Measurements from ENCODE around the gene CUBN. TPM values are rescaled to one million over a fixed set of nuclear protein-coding genes. Genes with fewer than 3 reads are reported as not detected.

CUBN gene
- total RNA-seq, 1 experiment from 2014 or later = 0.46 TPM

GRCh38 chr10:16896993-16897392 is 232.6 kb downstream of the CUBN start:
- ATAC-seq (no peak), DNase-seq (ENCODE audit: low spot score) (no peak)
- ChIA-PET POLR2A (no interaction called here), CTCF (no interaction called here)
- Mint-ChIP-seq H3K4me1 (peaks cover 28% of the 10 kb centered on the region), H3K9me3 (0 out of 2 replicates have a peak, but pooled peaks cover 5% of the 10 kb centered on the region), H3K27me3 (ENCODE audit: low read depth) (no peaks in the 10 kb centered on the region), H3K36me3 (no peaks in the 10 kb centered on the region), H3K27ac (no peak overlapping the region), H3K4me3 (no peak overlapping the region)
- TF ChIP-seq MXD4 (CRISPR knock-in tag; IDR thresholded peaks at IDR 0.05; ENCODE audit: borderline replicate concordance) (no peak), ATF1 (CRISPR knock-in tag; IDR thresholded peaks at IDR 0.05) (no peak)

- peaks cover 23% of the 10 kb centered on the region for H3K4me1 Mint-ChIP-seq
- H3K27ac Mint-ChIP-seq = no peak overlapping the region
- DNase-seq (ENCODE audit: low spot score) (no peak), ATAC-seq (no peak)
- POLR2A ChIA-PET = no interaction called here
- H3K36me3 Mint-ChIP-seq = no peaks in the 10 kb centered on the region
- H3K27me3 Mint-ChIP-seq (ENCODE audit: low read depth) = no peaks in the 10 kb centered on the region
- no peak overlapping the region for H3K4me3 Mint-ChIP-seq
- CTCF ChIA-PET = no interaction called here
- 0 out of 2 replicates have a peak, but pooled peaks cover 5% of the 10 kb centered on the region for H3K9me3 Mint-ChIP-seq
- TF ChIP-seq ETV6 (CRISPR knock-in tag; IDR thresholded peaks at IDR 0.05) = no peak
- TF ChIP-seq FOXP1 (CRISPR knock-in tag; IDR thresholded peaks at IDR 0.05; ENCODE audit: borderline replicate concordance) = no peak
- TF ChIP-seq ZBTB21 (CRISPR knock-in tag; IDR thresholded peaks at IDR 0.05; ENCODE audit: borderline replicate concordance) = no peak
- no peak for TF ChIP-seq GRHL2 (CRISPR knock-in tag; IDR thresholded peaks at IDR 0.05; ENCODE audit: insufficient replicate concordance, severe bottlenecking)
- TF ChIP-seq PRRX2 (CRISPR knock-in tag; IDR thresholded peaks at IDR 0.05) = no peak
- TF ChIP-seq TP53 (CRISPR knock-in tag; IDR thresholded peaks at IDR 0.05) = no peak
- TF ChIP-seq ZNF281 (CRISPR knock-in tag; IDR thresholded peaks at IDR 0.05) = no peak
- TF ChIP-seq ZNF396 (CRISPR knock-in tag; IDR thresholded peaks at IDR 0.05; ENCODE audit: borderline replicate concordance) = no peak
- TF ChIP-seq MAX (CRISPR knock-in tag; IDR thresholded peaks at IDR 0.05) = no peak
- TF ChIP-seq NR2C2 (CRISPR knock-in tag; IDR thresholded peaks at IDR 0.05) = no peak
- TF ChIP-seq ZNF423 (CRISPR knock-in tag; IDR thresholded peaks at IDR 0.05) = no peak
- no peak for TF ChIP-seq MYBL2 (CRISPR knock-in tag; IDR thresholded peaks at IDR 0.05)
Observed at GRCh38 chr10:16894821-16895220, 234.8 kb downstream of the CUBN start.

- H3K27ac Mint-ChIP-seq = no peak overlapping the region
- POLR2A ChIA-PET = no interaction called here
- TF ChIP-seq CTCF (IDR thresholded peaks at IDR 0.05) (no peak), TEAD1 (CRISPR knock-in tag; IDR thresholded peaks at IDR 0.05) (no peak), GABPB1 (CRISPR knock-in tag; IDR thresholded peaks at IDR 0.05) (no peak), CREB1 (CRISPR knock-in tag; IDR thresholded peaks at IDR 0.05) (no peak), NR2C2 (CRISPR knock-in tag; IDR thresholded peaks at IDR 0.05) (no peak), USF2 (CRISPR knock-in tag; IDR thresholded peaks at IDR 0.05) (no peak), ZNF317 (CRISPR knock-in tag; IDR thresholded peaks at IDR 0.05; ENCODE audit: borderline replicate concordance, low read depth) (no peak), STAT6 (CRISPR knock-in tag; conservative IDR thresholded peaks at IDR 0.05; ENCODE audit: low read depth) (no peak), NR1H2 (CRISPR knock-in tag; IDR thresholded peaks at IDR 0.05) (no peak), PRRX2 (CRISPR knock-in tag; IDR thresholded peaks at IDR 0.05) (no peak), PREB (CRISPR knock-in tag; IDR thresholded peaks at IDR 0.05; ENCODE audit: borderline replicate concordance) (no peak), FOXP1 (CRISPR knock-in tag; IDR thresholded peaks at IDR 0.05; ENCODE audit: borderline replicate concordance) (no peak)
Observed at GRCh38 chr10:16893664-16894063, 235.9 kb downstream of the CUBN start.

More at GRCh38 chr10:16893664-16894063, 235.9 kb downstream of the CUBN start:
- DNase-seq (ENCODE audit: low spot score) (no peak), ATAC-seq (no peak)
- Mint-ChIP-seq H3K36me3 (no peaks in the 10 kb centered on the region), H3K4me1 (peaks cover 12% of the 10 kb centered on the region), H3K4me3 (no peak overlapping the region), H3K27me3 (ENCODE audit: low read depth) (no peaks in the 10 kb centered on the region; the same call in 1 of the 2 replicates), H3K9me3 (0 out of 2 replicates have a peak, but pooled peaks cover 5% of the 10 kb centered on the region)
- CTCF ChIA-PET = no interaction called here

Measured in WTC11 (cell line).